ENCODE results near the gene SFRP5.

Gene SFRP5

GRCh38 chr10:97796651-97797050 lies 24.9 kb upstream of the SFRP5 start:
- no peak for TF ChIP-seq CTCF (IDR thresholded peaks at IDR 0.05)

- no peak for TF ChIP-seq CTCF (IDR thresholded peaks at IDR 0.05)
Measured at GRCh38 chr10:97795886-97796285, 24.1 kb upstream of the SFRP5 start.

- TF ChIP-seq CTCF (IDR thresholded peaks at IDR 0.05), result peak; percentile 95
Measured at GRCh38 chr10:97791824-97792721, 20.3 kb upstream of the SFRP5 start.

GRCh38 chr10:97789770-97790397 lies 18.1 kb upstream of the SFRP5 start:
- no peak for TF ChIP-seq CTCF (IDR thresholded peaks at IDR 0.05)

GRCh38 chr10:97788552-97789442 lies 17.0 kb upstream of the SFRP5 start:
- TF ChIP-seq CTCF (IDR thresholded peaks at IDR 0.05), result no peak

- TF ChIP-seq CTCF (IDR thresholded peaks at IDR 0.05), result no peak
Measured at GRCh38 chr10:97785731-97786130, 13.9 kb upstream of the SFRP5 start.

GRCh38 chr10:97785231-97785630 lies 13.4 kb upstream of the SFRP5 start:
- TF ChIP-seq CTCF (IDR thresholded peaks at IDR 0.05), result no peak
